ENCODE data around the gene LNPEP.

The LNPEP gene

DNA sequence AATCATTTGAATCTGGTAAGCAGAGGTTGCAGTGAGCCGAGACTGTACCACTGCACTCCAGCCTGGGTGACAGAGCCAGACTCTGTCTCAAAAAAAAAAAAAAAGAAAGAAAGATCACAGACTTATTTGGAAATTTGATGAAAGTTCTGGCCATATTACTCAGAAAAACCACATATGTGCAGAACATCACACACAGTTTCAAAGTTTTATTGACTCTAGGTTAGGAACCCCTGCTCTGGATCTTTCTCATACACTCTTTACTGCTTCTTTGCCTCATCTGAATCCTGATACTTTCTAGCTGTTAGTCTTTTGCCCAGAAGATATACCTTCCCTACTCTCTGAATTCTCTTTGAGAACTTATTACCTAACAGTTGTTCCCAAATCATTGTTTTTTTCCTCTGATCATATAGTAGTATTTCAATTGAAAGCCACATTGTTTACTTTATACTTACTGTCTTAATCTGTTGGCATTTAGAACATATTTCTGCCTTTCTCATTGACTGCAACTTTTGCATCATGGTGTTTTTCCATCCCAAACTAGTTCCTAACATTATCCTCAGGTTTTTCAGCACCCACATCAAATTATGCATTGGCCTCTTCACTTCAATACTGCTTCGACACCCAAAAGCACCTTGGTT, 68.7 kb downstream of the LNPEP start:
- DNase-seq: no peak

DNA sequence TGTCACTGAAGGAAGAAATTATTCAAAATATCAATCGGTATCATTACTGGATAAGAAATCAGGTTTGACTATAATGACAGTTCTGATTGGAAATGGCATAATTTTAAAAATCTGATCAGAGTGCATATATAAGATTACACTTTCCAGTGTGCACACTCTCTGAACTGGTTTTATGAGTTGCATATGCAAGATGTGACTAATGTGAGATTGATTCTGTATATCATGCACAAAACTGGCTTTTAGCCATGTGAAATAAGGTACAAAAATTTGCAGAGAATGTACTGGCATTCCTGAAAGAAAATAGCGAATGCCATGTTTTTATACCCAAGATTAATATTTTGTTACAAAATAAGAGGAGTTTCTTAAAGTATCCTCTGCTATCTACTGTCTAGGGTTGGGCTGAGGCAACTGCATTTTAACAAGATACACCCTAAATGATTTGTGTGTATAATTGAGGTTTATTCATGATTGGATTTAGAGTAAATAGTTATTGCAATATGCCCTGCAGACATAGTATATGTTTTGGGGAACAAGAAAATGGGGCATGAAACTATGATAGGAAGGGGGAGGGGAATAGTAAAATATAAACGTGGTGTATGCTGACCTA, 70.7 kb downstream of the LNPEP start:
- DNase-seq: no peak

DNA sequence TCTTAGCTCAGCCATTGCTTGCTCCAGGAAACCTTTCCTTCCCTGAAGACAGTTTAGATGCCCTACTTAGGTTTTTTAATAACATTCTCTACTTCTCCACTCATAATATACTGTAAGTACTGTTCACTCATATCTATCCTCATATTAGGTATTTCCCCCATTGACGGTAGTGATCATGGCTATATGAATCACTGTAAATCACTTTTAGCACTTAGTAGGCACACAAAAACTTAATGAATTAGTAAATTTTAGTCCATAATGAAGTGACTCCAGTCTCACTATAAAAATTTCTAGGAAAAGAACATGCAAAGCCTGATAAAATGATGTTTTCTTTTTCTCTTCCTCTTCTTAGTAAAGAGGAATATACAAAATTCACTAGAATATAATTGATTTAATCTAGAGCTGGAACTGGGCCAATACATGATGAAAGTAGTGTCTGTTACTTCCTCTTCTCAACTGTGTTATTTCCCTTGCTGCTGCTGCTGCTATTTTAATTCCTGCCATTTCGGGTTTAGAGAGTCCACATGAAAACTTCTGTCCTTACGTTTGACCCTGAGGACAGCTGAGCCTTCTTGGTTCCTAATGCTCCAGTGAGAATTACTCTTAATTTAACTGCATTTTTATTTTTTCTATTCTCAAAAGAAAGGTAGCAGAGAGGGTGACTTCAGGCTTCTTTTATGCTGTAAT, 73.5 kb downstream of the LNPEP start:
- DNase-seq: no peak

DNA sequence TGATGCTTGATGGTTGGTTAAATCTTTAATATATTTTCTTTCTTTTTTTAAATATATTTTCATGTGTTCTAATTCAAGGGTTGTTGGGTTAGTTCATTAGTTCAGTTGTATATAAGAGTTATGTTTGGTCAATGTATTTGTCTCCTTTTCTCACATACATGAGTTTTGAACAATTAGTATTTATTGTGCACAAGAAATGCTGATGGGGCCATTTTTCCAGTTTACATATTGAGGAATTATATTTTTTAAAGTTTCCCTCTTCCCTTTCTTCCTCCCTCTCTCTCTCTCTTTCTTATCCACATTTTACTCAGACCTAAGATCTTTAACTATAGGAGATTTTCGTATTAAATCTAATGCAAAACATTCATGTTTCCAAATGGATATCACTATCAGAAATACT, 74.0 kb downstream of the LNPEP start:
- no peak for DNase-seq

DNA sequence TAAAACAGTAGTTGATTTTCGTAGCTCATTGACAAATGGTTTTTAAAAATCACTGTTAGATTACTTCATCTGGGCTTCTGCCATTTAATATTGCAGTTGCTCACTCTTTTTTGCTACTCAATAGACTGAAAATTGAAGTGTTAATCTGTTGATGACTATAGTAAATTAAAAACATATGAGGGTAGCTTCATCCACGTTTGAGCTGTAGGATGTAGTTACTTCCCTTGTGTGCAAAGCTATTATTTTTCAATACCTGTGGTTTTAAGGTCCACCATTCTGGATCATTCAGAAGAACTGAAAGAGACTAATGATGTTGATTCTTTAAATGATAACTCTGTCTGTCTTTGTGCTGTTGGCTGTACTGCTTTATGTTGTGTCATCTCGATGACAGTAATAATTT, 74.7 kb downstream of the LNPEP start:
- DNase-seq: no peak

DNA sequence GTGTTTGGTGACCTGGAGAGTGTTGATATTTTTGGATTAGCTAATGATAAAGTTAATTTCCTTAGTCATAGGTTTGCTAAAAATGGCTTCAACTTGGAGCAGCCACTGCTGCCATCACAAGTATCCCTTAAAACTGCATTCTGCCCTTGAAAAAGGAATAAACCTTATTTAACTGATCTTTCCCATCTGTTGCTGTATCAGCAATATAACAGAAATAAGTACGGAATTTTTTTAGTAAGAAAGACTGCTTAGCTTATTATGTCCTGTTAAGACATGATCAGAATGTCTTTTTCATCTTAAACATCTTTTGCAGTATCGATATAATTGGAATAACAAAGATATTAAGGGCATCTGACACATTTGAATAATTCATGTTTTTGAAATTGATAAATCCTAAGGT, 75.7 kb downstream of the LNPEP start:
- DNase-seq: no peak

DNA sequence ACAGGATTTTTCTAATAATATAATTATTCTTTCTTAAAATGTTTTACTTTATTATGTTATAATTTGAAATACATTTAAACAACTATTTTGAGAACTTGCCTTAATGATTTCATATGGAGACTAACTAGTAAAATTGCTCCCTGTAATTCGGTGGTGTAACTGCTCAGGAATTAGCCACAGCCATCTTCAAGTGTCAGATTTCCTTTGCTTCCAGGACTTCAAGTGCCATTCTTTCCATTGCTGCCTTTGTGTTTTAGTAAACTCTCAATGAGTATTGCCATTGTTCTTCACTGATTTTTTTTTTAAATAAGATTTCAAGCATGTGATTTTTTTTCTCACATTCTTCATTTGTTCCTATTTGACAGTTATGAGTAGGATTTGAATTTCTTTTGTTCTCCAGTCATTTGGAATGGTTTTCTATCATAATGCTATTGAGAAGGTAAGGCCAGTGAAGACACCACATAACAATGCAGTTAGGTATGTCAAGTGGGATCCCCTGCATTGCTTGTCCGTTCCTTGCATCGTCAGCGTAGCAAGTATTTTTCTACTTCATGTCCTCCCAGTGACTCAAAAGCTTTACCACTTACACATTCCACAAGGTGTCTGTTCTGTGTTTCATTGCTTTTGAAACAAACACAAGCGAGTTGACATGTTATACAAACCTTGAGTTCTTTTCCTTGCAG, 83.7 kb downstream of the LNPEP start:
- DNase-seq: no peak

DNA sequence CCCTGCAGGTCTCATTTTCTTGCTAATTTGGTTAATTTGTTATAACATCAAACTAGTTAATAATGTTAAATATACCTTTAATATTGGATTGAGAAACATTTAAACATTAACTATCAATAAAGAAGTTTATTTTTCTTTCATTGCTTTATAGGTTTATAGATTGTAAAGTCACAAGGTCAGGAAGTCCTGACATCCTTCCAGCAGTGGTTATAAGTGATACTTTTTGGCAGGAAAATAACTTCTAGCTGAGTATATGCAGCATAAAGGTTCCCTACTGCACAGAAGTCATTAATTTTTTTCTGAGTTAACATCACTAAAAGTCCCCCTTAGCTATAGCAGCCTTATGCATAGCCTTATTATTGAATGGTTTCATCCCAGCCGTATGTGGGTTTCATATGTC, 85.5 kb downstream of the LNPEP start:
- no peak for DNase-seq

DNA sequence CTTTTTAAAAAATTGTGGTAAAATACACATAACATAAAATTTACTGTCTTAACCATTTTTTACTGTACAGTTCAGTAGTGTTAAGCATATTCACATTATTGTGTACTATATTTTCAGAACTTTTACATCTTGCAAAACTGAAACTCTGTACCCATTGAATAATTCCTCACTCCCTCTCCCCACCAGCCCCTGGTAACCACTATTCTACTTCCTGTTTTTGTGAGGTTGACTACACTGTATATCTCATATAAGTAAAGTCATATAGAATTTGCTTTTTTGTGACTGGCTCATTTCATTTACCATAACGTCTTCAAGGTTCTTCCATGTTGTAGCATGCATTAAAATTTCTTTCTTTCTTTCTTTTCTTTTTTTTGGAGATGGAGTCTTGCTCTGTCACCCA, 87.0 kb downstream of the LNPEP start:
- peak; percentile 6 for DNase-seq

DNA sequence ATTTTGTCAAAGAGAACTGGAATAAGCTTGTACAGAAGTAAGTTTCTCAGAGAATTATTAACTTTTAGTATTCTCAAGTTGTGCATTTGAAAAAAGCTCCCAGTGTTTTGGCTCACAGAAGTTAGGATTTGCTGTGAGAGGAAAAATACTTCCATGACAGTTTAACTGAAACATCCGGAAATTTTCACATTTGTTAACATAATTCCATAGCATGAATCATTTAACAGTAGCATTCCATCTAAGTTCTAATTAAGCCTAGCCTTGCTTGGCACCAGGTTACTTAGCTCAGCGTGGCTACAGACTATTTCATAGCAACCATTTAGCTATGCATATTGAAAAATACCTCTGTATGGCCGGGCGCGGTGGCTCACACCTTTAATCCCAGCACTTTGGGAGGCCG, 90.8 kb downstream of the LNPEP start:
- DNase-seq: no peak

DNA sequence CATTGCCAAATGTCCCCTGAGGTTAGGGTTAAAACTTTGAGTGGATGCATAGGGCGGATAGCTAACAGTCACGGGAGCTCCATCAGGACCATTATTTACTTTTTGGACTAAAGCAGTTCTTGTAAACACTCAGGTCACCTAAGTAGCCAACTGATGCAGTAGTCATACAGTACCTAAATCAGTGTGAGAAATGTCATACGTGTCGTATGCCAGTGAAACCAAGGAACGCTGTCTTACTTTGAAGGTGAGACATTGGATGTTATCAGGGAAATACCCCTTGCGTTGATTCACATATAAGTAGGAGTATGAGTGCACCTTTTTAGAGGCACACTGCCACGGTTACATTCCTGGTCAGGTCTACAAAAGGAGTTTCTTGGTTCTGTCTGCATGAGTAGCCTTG, 101.9 kb downstream of the LNPEP start:
- no peak for DNase-seq

DNA sequence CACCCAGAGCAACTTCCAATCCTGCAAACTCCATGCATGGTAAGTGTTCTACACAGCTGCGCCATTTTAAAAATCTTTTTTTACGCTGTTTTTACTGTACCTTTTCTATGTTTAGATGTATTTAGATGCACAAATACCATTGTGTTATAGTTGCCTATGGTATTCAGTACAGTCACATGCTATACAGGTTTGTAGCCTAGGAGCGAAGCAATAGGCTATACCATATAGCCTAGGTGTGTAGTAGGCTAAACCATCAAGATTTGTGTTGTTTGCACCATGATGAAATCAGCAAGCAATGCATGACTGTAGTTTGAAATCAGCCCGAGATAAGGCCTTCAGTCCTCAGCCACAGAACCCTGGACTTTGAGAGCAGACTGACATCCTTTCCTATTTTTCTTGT, 105.4 kb downstream of the LNPEP start:
- DNase-seq: no peak

DNA sequence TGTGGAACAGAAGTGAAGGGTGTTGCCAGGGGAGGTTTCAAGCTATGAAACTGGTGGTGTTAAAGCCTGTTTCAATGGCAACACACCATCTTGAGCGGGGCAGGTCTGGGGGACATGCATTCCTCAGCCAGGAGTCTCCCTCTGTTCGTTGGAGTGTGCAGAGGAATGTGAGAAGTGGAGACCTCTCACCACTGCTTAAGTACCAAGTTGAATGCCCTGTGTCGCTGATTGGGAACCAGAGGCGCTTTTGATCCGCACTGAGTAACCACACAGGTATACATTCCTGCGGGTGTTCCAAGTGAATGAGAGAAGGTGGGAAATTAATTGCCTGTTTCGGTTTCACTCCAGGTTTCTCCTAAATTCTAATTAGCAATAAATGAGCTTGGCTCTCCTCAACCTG, 107.1 kb downstream of the LNPEP start:
- DNase-seq: no peak

DNA sequence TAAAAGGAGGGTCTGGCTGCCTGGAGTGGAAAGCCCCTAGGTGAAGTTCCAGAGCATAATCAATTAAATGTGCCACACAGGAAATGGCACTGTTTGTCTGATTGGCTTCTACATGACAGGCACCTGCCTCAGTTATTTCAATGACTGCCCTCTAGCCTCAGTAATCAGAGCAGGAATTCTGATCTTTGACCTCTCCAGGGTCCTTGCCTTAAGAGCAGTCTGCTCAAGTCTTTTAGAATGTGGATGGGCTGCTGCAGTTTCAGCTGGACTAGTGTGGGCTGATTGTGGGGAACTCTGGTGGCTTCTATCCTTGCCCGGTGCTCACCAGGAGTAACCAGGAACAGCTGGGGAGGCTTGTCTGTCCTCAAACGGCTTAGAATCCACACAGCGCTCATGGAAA, 107.6 kb downstream of the LNPEP start:
- DNase-seq: no peak

DNA sequence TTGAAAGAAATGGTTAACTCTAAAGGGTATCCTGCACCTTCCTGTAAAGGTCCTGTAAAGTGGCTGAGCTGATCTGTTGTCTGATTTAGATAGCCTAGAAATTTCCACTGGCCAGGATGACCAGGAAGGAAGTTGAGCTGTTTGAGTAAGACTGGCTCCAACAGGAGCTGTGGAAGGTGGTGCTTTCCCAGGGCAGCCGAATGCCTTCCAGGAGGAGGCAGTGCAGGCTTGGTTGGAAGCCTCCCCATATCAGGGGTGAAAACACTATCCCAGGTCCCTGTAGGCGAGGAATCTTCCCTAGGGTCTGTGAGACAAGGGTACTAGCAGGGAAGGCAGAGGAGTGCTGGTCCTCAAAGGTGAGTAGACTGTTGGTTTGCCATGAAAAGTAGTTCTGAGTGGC, 108.2 kb downstream of the LNPEP start:
- no peak for DNase-seq

DNA sequence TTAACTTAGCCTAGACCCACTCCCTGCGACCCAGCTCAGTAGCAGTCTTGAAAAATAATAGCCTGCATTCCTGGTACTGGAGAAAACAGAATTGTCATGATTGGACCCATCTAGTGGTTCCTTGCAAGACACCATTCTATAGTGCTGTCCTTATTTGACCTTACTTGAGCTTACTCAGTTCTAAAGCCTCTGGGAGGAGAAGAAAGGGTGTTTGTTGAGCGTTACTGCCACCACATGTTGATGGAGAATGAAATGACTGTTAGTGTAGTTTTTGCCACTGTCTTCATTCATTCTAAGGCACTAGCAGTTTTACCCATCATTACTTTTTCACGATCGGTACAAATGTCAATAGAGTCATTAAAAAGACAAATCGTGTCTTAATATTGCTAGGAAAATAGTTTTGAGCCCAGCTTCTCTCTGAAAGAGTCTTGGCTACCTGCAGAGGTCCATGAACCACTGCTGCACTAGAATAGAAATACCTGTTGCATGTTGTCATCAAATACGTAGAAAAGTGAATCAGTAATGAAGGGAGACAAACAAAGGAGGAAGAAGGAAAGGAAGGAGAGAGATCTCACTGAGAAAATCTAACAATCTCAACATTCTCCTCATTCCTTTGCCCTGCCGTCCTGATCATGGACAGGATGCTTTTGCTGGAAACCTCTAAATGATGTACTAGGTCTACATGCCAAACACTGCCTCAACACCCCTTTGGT, 110.5 kb downstream of the LNPEP start:
- DNase-seq: no peak

DNA sequence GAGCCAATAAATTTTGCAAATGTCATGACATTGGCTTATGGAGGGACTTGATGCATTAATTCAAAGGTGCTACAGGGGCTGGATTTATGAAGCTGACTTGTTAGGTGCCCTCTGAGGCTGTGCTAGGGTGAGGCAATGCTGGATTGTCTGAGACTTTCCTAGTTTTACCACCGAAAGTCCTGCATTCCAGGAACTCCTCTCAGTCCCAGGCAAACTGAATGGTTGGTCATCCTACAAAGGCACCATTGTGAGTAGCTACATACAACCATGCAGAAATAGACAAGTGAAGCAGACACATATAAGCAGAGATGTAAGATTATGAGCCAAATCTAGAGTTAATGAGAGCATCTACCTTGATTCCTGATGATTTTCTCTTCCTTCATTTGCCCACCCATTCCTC, 111.2 kb downstream of the LNPEP start:
- DNase-seq: no peak

DNA sequence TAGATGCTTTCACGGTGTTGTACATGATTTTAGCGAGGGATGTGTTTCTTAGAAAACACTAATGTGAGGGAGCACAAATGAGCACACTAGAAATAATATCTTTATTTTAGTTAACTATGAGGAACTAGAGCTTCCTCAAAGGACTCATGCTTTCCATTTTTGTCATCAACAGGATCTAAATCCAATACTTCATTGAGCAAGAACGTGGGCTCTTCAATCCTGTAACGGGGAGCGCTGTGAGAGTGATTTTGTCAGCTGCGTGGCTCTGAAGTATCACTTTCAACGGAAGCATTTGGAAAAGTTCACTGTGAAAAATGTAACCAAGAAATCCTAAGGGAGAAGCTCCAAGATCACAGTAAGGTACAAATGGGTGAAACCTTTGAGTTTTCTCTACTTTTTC, 113.3 kb downstream of the LNPEP start:
- DNase-seq: no peak

DNA sequence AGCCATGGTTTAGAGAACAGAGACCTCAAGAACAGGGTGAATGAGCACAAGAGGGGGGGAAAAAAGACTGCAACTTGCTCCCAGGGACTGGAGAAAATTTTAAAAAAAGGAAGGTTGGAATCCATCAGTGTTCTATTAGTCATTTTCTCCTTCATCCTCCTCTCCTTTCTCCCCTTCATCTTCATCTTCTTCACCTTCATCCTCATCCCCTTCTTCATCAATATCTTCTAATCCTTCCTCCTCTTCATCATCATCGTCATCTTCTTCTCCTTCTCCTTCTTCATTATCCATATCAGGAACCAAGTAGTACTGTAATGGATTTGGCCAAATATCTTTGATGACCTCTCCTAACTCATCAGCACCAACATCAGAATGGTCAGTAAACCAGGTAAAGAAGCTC, 120.4 kb downstream of the LNPEP start:
- DNase-seq: no peak

DNA sequence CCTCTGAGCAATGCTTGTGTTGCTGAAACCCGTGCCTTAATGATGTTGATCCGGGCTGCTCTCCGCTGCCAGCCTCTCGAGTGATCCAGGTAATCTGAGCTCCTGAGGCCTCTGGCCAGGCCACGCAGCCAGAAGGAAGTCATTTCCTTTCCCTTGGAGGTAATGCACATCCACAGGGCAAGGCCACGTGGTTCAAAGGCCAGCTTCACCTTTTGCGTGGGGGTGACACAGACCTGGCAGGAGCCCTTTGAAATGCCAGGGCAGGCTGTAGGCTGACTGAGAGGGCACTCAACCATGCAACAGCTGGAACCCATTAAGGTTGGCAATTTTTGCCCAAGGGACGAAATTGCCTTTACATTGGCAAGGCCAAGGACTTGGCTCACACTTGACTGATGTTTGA, 126.2 kb downstream of the LNPEP start:
- DNase-seq: no peak

DNA sequence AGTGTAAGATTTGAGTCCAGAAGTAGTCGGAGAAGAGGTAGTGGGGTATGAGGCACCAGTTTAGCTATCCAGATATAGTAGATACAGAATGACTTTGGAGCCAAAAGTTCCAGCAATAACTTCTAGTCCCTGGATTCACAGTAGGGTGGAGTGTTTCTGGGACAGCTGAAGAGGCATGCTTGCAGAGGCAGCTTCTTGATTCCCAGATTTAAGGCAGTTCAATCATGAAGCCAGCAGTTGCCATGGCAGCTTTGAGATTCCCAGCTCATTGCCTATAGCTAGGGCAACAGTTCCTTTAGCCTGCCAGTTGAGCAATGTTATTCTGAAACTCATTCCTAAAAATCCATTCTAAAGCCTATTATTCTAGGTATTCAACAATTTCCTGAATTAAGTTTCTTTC, 127.4 kb downstream of the LNPEP start:
- no peak for DNase-seq

DNA sequence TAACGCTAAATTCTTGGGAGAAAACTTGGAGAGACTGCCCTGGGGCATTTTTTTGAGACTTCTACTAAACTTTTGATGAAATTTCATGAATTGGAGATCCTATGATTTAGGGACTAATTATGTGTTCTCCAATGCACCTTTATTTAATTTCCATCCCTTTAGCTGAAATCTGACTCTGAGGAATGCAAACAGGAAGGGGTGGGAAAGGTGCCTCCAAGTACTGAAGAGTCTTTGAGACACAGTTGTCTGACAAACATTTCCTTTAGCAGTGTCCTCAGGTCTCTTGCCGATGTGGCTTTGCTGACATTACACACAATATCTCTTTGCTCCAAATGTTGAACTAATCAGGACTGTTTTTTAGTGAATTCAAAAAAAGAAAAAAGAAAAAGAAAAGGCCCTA, 129.6 kb downstream of the LNPEP start:
- DNase-seq: no peak

DNA sequence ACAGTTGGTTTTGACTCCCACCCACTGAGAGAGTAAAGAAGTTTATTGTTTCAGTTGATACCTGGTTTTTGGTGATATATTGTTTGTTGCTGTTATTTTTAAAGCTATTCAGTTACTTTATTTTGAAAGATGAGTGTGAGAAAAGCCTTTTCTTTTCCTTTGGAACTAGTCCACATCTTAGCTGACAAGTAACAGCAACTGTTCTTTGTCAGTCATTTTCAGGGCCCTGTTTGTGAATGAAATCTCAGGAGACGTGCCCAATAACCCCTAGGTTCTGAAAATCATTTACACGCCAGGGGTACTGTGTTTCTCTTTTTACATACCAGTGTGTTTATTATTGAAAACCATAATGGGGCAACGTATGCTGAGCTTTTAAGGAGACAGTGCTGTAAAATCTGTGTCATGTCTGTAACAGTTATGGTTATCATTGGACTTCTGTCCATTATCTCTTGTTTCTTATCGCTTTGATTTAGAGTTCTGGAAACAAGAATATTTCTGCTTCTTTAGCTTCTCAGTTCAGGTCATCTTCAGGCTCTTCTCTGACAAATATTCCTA, 131.5 kb downstream of the LNPEP start:
- no peak for DNase-seq

Measured in CD4-positive, alpha-beta T cell treated with Interleukin-6 for 4 hours (primary cell).